HG02623 (cell line): ENCODE data around the gene OR1L8.
"Not testable (repeated sequence)": the region's sequence is repeated elsewhere in the genome, so short reads cannot be mapped to it uniquely, and the experiment has no call there.

Experiments used
- ATAC-seq: cut with Tn5 transposase; IDR thresholded peaks from one replicate; pipeline ENCODE4 v1.9.1; 2021; ENCODE audit warnings: moderate library complexity; ENCODE audit not compliant: unreplicated experiment

OR1L8 gene

GRCh38 chr9:122583284-122583683, at the start of gene OR1L8:
Gene OR1L8, minus strand, starts transcription at chr9:122583384. Its CDS starts 14,907 bp downstream, at chr9:122568477.
- not testable (repeated sequence) for ATAC-seq

GRCh38 chr9:122619996-122620395, 36.8 kb upstream of the OR1L8 start:
- ATAC-seq: no peak

GRCh38 chr9:122614362-122614761, 31.2 kb upstream of the OR1L8 start, which contains the start of gene OR1Q1:
Gene OR1Q1, plus strand, starts transcription at chr9:122614738. Its CDS starts 0 bp downstream, at chr9:122614738.
- no peak for ATAC-seq

- ATAC-seq: no peak
These were observed 26.6 kb upstream of the OR1L8 start for GRCh38 chr9:122609804-122610203.

- ATAC-seq: no peak
These were observed 23.4 kb upstream of the OR1L8 start for GRCh38 chr9:122606587-122606986.

GRCh38 chr9:122605691-122606090, 22.5 kb upstream of the OR1L8 start:
- ATAC-seq: no peak

GRCh38 chr9:122580360-122580759, 2.8 kb downstream of the OR1L8 start:
- no peak for ATAC-seq

GRCh38 chr9:122579874-122580273, 3.3 kb downstream of the OR1L8 start:
- ATAC-seq: no peak

GRCh38 chr9:122572456-122572855, 10.7 kb downstream of the OR1L8 start:
- ATAC-seq: no peak

GRCh38 chr9:122567901-122568300, 15.3 kb downstream of the OR1L8 start:
- ATAC-seq: no peak

- no peak for ATAC-seq
These were observed 20.9 kb downstream of the OR1L8 start for GRCh38 chr9:122562134-122562760.

- ATAC-seq: no peak
These were observed 21.7 kb downstream of the OR1L8 start for GRCh38 chr9:122561446-122561845.

- ATAC-seq: no peak
These were observed 30.4 kb downstream of the OR1L8 start, which contains the start of gene OR1N2 for GRCh38 chr9:122552812-122553211. Gene OR1N2, plus strand, starts transcription at chr9:122553112. Its CDS starts 100 bp downstream, at chr9:122553212.

GRCh38 chr9:122551371-122551770, 31.8 kb downstream of the OR1L8 start:
- ATAC-seq: no peak

- no peak for ATAC-seq
These were observed 37.0 kb downstream of the OR1L8 start for GRCh38 chr9:122546196-122546595.

- no peak for ATAC-seq
These were observed 44.4 kb downstream of the OR1L8 start for GRCh38 chr9:122538757-122539156.

- not testable (repeated sequence) for ATAC-seq
These were observed 46.1 kb downstream of the OR1L8 start for GRCh38 chr9:122537066-122537465.

GRCh38 chr9:122536134-122536533, 47.0 kb downstream of the OR1L8 start:
- no peak for ATAC-seq

GRCh38 chr9:122531157-122531556, 52.0 kb downstream of the OR1L8 start:
- ATAC-seq: not testable (repeated sequence)

GRCh38 chr9:122527193-122527592, 56.0 kb downstream of the OR1L8 start, which contains the start of gene OR1N1:
Gene OR1N1, minus strand, starts transcription at chr9:122527293. Its CDS starts 0 bp downstream, at chr9:122527293.
- no peak for ATAC-seq

- ATAC-seq: no peak
These were observed 56.6 kb downstream of the OR1L8 start for GRCh38 chr9:122526602-122527001.

- no peak for ATAC-seq
These were observed 63.8 kb downstream of the OR1L8 start for GRCh38 chr9:122519376-122519775.

GRCh38 chr9:122518841-122519240, 64.3 kb downstream of the OR1L8 start, which contains the start of gene OR1J4:
Gene OR1J4, plus strand, starts transcription at chr9:122519141. Its CDS starts 0 bp downstream, at chr9:122519141.
- no peak for ATAC-seq
